Tibial nerve (tissue), 4 donors: ENCODE measurements around the gene RNF130. TPM values are rescaled to one million over a fixed set of nuclear protein-coding genes. Genes with fewer than 3 reads are reported as not detected.

Source experiments
- DNase-seq, 2 donors: peaks; one replicate each; pipeline ENCODE4 v3.0.0-alpha.2; 2019; ENCODE audit warnings: low spot score in 2 of 2
- H3K27ac ChIP-seq, 4 donors: fragments of 200-600 bp; sonication (generic) in 3 of 4; one replicate each; pipeline ENCODE4 v1.5.1; 2017 to 2019; ENCODE audit warnings: mild to moderate bottlenecking in 1 of 4
- H3K27me3 ChIP-seq, 2 donors: fragments of 200-600 bp; sonication (generic) in 1 of 2; one replicate each; pipeline versions ENCODE4 v1.5.1 to v1.6.0; 2017 to 2019
- H3K36me3 ChIP-seq, 3 donors: fragments of 200-600 bp; sonication (generic); one replicate each; pipeline ENCODE4 v1.5.1; 2018 to 2019
- H3K4me1 ChIP-seq, 4 donors: fragments of 200-600 bp; sonication (generic) in 3 of 4; one replicate each; pipeline ENCODE4 v1.5.1; 2017 to 2019
- H3K4me3 ChIP-seq, 4 donors: fragments of 200-600 bp; sonication (generic) in 3 of 4; one replicate each; pipeline ENCODE4 v1.5.1; 2017 to 2019; ENCODE audit warnings: mild to moderate bottlenecking in 1 of 4, moderate library complexity in 1 of 4
- H3K9me3 ChIP-seq, 4 donors: fragments of 200-600 bp; sonication (generic) in 3 of 4; one replicate each; pipeline ENCODE4 v1.5.1; 2017 to 2019
- EP300 ChIP-seq, 2 donors: sonication (generic); formaldehyde crosslinking; IDR thresholded peaks; one replicate each; pipeline ENCODE4 v1.6.1; 2017; ENCODE audit warnings: antibody characterized with exemption in 2 of 2, mild to moderate bottlenecking in 1 of 2
- POLR2A ChIP-seq, 2 donors: fragments of 450-650 bp; IDR thresholded peaks; one replicate each; pipeline ENCODE4 v1.6.1; 2017; ENCODE audit warnings: antibody characterized with exemption in 2 of 2, mild to moderate bottlenecking in 2 of 2, moderate library complexity in 2 of 2
- WGBS, 2 donors: methylation state at CpG; one replicate each; pipeline ENCODE4 v1.1.5; 2018; 5-methylcytosine and 5-hydroxymethylcytosine counted together
- total RNA-seq, 4 donors: library from RNA; depleted of rRNA; stranded (reverse); fragments of >200 nt; gene quantifications; one replicate each; pipeline ENCODE4 v1.1.0, GENCODE V29; 2016
- TF ChIP-seq, protein P1 (sequence below), 5 experiments: fragments of 200-600 bp in 3 of 5; fragments of 450-650 bp in 2 of 5; sonication (generic) in 3 of 5; IDR thresholded peaks; one replicate each; pipeline ENCODE4 v1.5.1; 2016 to 2019; ENCODE audit warnings: antibody characterized with exemption in 5 of 5, mild to moderate bottlenecking in 3 of 5, moderate library complexity in 2 of 5

RNF130 gene
- total RNA-seq, 4 donors from 2014 or later: 121 to 150 (median 143) TPM

DNA sequence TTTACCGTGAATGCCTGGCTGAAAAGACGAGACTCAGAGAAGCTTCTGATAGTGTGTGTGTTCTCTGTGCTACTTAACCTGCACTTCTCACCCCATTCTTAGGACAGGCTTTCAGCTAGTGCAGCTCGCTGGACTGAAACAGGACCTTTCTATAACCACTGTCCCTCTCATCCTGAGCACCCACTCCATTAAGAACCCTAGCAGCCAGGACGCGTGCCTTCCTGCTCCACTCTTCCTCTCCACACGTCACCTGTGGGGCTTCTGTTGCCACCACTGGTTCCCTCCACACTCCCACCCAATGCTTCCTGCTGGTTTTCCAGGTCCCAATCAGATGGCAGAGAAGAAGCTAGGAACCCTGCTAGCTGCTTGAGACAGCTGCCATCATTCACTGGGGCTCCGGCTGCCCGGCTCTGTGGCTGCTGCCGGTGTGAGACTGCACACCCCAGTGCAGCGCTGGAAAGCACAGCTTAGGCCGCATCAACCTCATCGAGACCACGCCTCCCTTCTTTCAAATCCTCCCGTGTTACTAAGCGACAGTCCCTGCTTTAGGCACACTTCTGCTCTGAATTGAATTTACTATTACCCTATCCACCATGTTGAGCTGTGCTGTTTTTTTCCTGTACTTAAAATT, 44.0 kb downstream of the RNF130 start:
- no peaks in the 10 kb centered on the region for H3K9me3 ChIP-seq
- DNase-seq: no peak
- peak overlapping the region in 2 of 4 donors; percentile 54 to 82 for H3K27ac ChIP-seq
- WGBS, 2 donors: 62 to 64% methylated on average over 15 of the region's 15 CpGs
- H3K27me3 ChIP-seq: no peaks in the 10 kb centered on the region
- TF ChIP-seq, protein P1, sequence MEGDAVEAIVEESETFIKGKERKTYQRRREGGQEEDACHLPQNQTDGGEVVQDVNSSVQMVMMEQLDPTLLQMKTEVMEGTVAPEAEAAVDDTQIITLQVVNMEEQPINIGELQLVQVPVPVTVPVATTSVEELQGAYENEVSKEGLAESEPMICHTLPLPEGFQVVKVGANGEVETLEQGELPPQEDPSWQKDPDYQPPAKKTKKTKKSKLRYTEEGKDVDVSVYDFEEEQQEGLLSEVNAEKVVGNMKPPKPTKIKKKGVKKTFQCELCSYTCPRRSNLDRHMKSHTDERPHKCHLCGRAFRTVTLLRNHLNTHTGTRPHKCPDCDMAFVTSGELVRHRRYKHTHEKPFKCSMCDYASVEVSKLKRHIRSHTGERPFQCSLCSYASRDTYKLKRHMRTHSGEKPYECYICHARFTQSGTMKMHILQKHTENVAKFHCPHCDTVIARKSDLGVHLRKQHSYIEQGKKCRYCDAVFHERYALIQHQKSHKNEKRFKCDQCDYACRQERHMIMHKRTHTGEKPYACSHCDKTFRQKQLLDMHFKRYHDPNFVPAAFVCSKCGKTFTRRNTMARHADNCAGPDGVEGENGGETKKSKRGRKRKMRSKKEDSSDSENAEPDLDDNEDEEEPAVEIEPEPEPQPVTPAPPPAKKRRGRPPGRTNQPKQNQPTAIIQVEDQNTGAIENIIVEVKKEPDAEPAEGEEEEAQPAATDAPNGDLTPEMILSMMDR (IDR thresholded peaks at IDR 0.05): no peak
- no peak for TF ChIP-seq EP300 (IDR thresholded peaks at IDR 0.05)
- TF ChIP-seq POLR2A (IDR thresholded peaks at IDR 0.05): no peak
- peaks cover 0 to 44% (median 7%) of the 10 kb centered on the region in 4 donors for H3K4me1 ChIP-seq
- peaks cover 0 to 10% (median 0%) of the 10 kb centered on the region in 3 donors for H3K36me3 ChIP-seq
- no peak overlapping the region for H3K4me3 ChIP-seq

DNA sequence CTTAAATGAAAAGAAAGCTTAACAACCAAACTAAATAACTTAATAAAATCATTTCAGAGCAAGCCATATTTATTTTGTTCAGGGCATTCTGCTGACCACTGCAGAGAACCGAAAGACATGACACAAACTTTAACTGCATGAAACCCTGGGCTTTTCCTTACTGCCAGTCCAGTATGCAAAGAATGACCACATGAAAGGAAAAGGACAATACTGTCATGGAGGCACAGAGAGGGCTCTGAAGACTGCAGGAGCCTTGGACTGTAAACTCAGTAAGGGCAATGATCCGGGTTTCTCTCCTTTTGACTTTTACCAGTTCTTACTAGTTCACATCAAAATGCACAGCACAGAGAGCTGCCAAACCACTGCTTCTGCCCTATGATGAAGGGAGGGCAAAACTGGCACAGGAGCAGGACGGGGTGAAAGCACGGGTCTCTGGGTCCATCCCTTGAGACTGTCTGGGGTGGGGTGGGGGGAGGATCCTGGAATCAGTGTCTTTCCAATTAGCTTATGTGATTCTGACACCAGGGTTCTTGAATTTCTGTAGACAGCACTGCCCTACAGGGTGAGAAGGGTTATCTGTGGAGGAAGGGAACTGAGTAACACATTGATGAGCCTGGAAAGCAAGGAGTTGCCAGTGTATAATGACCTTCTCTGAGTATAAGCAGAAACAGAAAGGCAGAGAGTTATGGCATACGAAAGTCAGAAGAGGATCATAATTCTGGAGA, 44.7 kb downstream of the RNF130 start:
- WGBS, 2 donors: 33 to 41% methylated on average over 5 of the region's 5 CpGs
- no peak overlapping the region for H3K4me3 ChIP-seq
- no peak for TF ChIP-seq EP300 (IDR thresholded peaks at IDR 0.05)
- no peaks in the 10 kb centered on the region for H3K27me3 ChIP-seq
- H3K4me1 ChIP-seq: peaks cover 0 to 44% (median 7%) of the 10 kb centered on the region in 4 donors
- peak overlapping the region in 2 of 4 donors; percentile 54 to 82 for H3K27ac ChIP-seq
- no peaks in the 10 kb centered on the region for H3K9me3 ChIP-seq
- H3K36me3 ChIP-seq: peaks cover 0 to 5% (median 0%) of the 10 kb centered on the region in 3 donors
- DNase-seq: no peak

- peak overlapping the region in 2 of 4 donors; percentile 54 to 82 for H3K27ac ChIP-seq
- TF ChIP-seq, protein P1 (IDR thresholded peaks at IDR 0.05): no peak
- TF ChIP-seq EP300 (IDR thresholded peaks at IDR 0.05) (peak in 1 of 2 donors; percentile 46), POLR2A (IDR thresholded peaks at IDR 0.05) (no peak)
- H3K4me1 ChIP-seq: peaks cover 0 to 44% (median 7%) of the 10 kb centered on the region in 4 donors
- no peaks in the 10 kb centered on the region for H3K9me3 ChIP-seq
- H3K4me3 ChIP-seq: no peak overlapping the region
- peaks cover 0 to 5% (median 0%) of the 10 kb centered on the region in 3 donors for H3K36me3 ChIP-seq
- DNase-seq: no peak
- H3K27me3 ChIP-seq: no peaks in the 10 kb centered on the region
- WGBS, 2 donors: 19 to 29% methylated on average over 4 of the region's 4 CpGs
Measured at GRCh38 chr5:180026320-180026719, 45.2 kb downstream of the RNF130 start.

DNA sequence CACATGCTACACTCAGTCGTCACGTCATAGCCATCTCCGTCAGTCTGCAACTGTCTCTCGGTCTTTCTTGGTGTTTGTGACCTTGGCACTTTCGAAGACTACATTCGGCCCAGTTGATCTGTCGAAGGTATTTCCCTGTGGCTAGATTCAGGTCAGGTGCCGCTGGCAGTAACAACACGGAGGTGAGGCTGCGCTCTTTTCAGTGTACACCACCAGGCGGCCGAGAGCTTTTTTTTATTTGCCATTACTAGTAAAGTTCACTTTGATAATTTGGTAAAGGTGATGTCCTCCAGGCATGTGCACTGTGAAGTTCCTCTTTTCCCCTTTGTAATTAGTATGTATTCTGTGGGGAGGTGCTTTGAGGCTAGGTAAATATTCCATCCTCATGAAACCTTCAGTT, 49.7 kb downstream of the RNF130 start:
- WGBS, 2 donors: 94% methylated on average over 12 of the region's 12 CpGs
- no peaks in the 10 kb centered on the region for H3K9me3 ChIP-seq

GRCh38 chr5:180020176-180020575, 51.4 kb downstream of the RNF130 start:
- no peaks in the 10 kb centered on the region for H3K27me3 ChIP-seq
- TF ChIP-seq EP300 (IDR thresholded peaks at IDR 0.05): no peak
- TF ChIP-seq POLR2A (IDR thresholded peaks at IDR 0.05): no peak
- TF ChIP-seq, protein P1 (IDR thresholded peaks at IDR 0.05): no peak
- DNase-seq: no peak
- H3K4me3 ChIP-seq: no peak overlapping the region
- no peak overlapping the region for H3K27ac ChIP-seq
- peaks cover 0 to 26% (median 0%) of the 10 kb centered on the region in 3 donors for H3K36me3 ChIP-seq
- no peaks in the 10 kb centered on the region for H3K9me3 ChIP-seq
- H3K4me1 ChIP-seq: peaks cover 0 to 23% (median 0%) of the 10 kb centered on the region in 4 donors
- WGBS, 2 donors: 93 to 96% methylated on average over 14 to 15 of the region's 15 CpGs

More for the DNA sequence above, 49.7 kb downstream of the RNF130 start:
- Histone ChIP-seq H3K36me3 (peaks cover 0 to 26% (median 0%) of the 10 kb centered on the region in 3 donors), H3K27ac (no peak overlapping the region), H3K4me1 (peaks cover 0 to 36% (median 2%) of the 10 kb centered on the region in 4 donors), H3K27me3 (no peaks in the 10 kb centered on the region), H3K4me3 (no peak overlapping the region)
- TF ChIP-seq POLR2A (IDR thresholded peaks at IDR 0.05) (no peak), EP300 (IDR thresholded peaks at IDR 0.05) (no peak)
- TF ChIP-seq, protein P1 (IDR thresholded peaks at IDR 0.05): no peak
- no peak for DNase-seq
